GM12878 (cell line): ENCODE results near the gene UMPS.

Experiments
- ATF3 ChIP-seq: IDR thresholded peaks from 2 replicates; pipeline ENCODE4 v1.6.1; 2011; ENCODE audit warnings: low read depth, mild to moderate bottlenecking, low read length, moderate library complexity, borderline replicate concordance; ENCODE audit errors: extremely low read depth
- CTCF ChIP-seq, 3 experiments: IDR thresholded peaks in 2 of 3; conservative IDR thresholded peaks in 1 of 3; 2 replicates each; pipeline ENCODE4 v1.5.1; 2011; ENCODE audit warnings: low read depth in 3 of 3, low read length in 3 of 3, mild to moderate bottlenecking in 3 of 3, control low read depth in 2 of 3, moderate library complexity in 2 of 3, inconsistent platforms in 1 of 3, mixed read lengths in 1 of 3; ENCODE audit not compliant: control insufficient read depth in 2 of 3, insufficient read depth in 1 of 3; ENCODE audit errors: extremely low read depth in 1 of 3
- GABPA ChIP-seq: IDR thresholded peaks from 2 replicates; pipeline ENCODE4 v1.6.1; 2014; ENCODE audit warnings: antibody characterized with exemption, low read depth, mild to moderate bottlenecking, inconsistent platforms
- POLR2A ChIP-seq: IDR thresholded peaks from 2 replicates; pipeline ENCODE4 v1.6.1; 2011; ENCODE audit warnings: low read depth, mild to moderate bottlenecking, low read length
- RCOR1 ChIP-seq: conservative IDR thresholded peaks from 2 replicates; pipeline ENCODE4 v1.6.1; 2012; ENCODE audit warnings: low read depth, low read length, improper control_type of control experiment
- SUZ12 ChIP-seq: fragments of 200-600 bp; sonication (generic); IDR thresholded peaks from one replicate; pipeline ENCODE4 v1.6.1; 2018; ENCODE audit warnings: antibody characterized with exemption, mild to moderate bottlenecking; ENCODE audit not compliant: unreplicated experiment
- USF1 ChIP-seq: IDR thresholded peaks from 2 replicates; pipeline ENCODE4 v1.6.1; 2011; ENCODE audit warnings: borderline replicate concordance, low read depth, mild to moderate bottlenecking, moderate library complexity, mixed read lengths, low read length; ENCODE audit not compliant: insufficient read depth; ENCODE audit errors: extremely low read length

GRCh38 chr3:124760601-124761000 is 30.3 kb downstream of the UMPS start:
- TF ChIP-seq USF1: no peak
- TF ChIP-seq RCOR1: no peak
- TF ChIP-seq CTCF (IDR thresholded peaks at IDR 0.05 in 2 of 3, conservative IDR thresholded peaks at IDR 0.05 in 1 of 3; ENCODE audit: control insufficient read depth in 2 of 3, extremely low read depth in 1 of 3, insufficient read depth in 1 of 3, low read depth in 3 of 3, low read length in 3 of 3): no peak
- no peak for TF ChIP-seq POLR2A
- TF ChIP-seq ATF3: no peak
- no peak for TF ChIP-seq SUZ12
- TF ChIP-seq GABPA: no peak
